ENCODE data around the gene ZNF80. TPM values are rescaled to one million over a fixed set of nuclear protein-coding genes. Genes with fewer than 3 reads are reported as not detected.

The ZNF80 gene
- total RNA-seq, 1 donor from 2014 or later = not detected

DNA sequence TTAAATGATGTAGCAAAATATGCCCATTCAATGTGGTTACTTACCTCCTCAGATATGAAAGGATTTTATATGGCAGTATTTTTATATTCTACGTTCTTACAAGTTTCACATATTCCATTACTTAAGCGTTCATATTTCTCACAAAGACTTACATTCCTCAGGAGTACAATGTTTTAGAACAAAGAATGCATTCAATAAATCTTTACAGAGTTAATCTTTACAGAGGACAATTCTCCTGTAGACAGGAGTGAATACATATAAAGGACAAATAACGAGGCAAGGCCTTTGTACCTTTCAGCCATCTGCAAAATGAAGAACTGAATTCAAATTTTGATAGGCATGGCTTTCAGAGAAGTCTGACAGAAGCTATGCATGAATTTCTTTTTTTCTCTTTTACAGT is 1.9 kb downstream of the ZNF80 start:
- TF ChIP-seq, protein P1, sequence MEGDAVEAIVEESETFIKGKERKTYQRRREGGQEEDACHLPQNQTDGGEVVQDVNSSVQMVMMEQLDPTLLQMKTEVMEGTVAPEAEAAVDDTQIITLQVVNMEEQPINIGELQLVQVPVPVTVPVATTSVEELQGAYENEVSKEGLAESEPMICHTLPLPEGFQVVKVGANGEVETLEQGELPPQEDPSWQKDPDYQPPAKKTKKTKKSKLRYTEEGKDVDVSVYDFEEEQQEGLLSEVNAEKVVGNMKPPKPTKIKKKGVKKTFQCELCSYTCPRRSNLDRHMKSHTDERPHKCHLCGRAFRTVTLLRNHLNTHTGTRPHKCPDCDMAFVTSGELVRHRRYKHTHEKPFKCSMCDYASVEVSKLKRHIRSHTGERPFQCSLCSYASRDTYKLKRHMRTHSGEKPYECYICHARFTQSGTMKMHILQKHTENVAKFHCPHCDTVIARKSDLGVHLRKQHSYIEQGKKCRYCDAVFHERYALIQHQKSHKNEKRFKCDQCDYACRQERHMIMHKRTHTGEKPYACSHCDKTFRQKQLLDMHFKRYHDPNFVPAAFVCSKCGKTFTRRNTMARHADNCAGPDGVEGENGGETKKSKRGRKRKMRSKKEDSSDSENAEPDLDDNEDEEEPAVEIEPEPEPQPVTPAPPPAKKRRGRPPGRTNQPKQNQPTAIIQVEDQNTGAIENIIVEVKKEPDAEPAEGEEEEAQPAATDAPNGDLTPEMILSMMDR (conservative IDR thresholded peaks at IDR 0.05; ENCODE audit: low read depth, low read length) = no peak
- H3K4me3 ChIP-seq (ENCODE audit: low read depth, low read length) = no peak overlapping the region
- no peak for DNase-seq (ENCODE audit: low read depth)

DNA sequence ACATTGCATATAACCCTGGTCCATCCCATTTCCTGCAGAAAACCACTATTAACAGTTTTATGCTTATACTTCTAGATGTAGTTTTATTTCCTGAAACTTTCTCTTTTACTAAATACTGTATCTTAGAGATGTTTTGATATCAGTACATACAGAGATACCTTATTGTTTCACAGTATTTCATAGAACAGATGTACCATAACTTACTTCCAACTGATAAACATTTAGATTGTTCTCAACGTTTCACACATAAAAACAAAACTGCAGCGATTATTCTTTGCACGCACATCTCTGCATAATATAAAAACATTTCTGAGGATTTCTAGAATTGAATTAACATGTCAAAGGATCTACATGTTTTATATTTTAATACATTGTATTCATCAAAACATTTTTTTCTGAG is 2.6 kb downstream of the ZNF80 start:
- no peak overlapping the region for H3K4me3 ChIP-seq (ENCODE audit: low read depth, low read length)

DNA sequence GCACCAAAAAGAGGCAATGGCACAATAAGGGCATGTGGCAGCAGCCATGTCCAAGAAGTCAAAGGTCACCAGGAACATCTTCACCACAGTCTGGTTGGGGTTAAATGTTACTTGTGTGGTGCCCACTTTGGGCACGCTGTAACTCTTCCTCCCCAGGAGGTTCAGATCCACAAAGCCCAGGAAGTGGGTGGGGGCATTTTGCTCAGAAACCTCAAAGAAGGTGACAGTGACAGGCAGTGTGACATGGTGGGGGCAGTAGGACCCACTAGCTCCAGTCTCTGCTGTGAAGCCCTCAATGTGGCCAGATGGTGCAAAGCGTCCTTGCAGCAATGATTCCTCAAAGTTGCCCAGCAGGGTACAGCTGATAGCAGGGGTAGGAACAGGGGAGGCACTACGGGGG is 5.8 kb downstream of the ZNF80 start:
- no peak for DNase-seq (ENCODE audit: low read depth)
- no peak overlapping the region for H3K4me3 ChIP-seq (ENCODE audit: low read depth, low read length)
- TF ChIP-seq, protein P1 (conservative IDR thresholded peaks at IDR 0.05; ENCODE audit: low read depth, low read length) = no peak

More for the DNA sequence above, 2.6 kb downstream of the ZNF80 start:
- TF ChIP-seq, protein P1 (conservative IDR thresholded peaks at IDR 0.05; ENCODE audit: low read depth, low read length) = no peak
- no peak for DNase-seq (ENCODE audit: low read depth)

DNA sequence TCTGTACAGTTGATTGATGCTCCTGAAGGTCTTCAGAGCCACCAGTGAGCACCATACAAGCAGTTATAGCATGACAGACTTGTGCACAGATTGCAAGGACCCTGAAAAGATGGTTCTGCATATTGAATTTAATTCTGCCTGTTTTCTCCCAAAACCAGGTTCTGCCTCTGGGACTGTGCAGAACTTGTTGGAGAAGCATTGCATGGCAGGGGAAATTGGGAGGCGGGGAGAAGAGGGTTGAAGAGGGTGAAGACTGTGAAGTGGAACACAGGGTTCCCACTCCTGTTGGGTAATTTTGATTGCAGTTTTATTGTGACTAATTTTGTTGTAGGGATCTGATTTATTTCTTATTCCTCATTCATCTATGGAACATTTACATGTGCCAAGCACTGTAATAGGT is 10.3 kb downstream of the ZNF80 start:
- TF ChIP-seq, protein P1 (conservative IDR thresholded peaks at IDR 0.05; ENCODE audit: low read depth, low read length) = no peak
- H3K4me3 ChIP-seq (ENCODE audit: low read depth, low read length) = no peak overlapping the region
- no peak for DNase-seq (ENCODE audit: low read depth)

DNA sequence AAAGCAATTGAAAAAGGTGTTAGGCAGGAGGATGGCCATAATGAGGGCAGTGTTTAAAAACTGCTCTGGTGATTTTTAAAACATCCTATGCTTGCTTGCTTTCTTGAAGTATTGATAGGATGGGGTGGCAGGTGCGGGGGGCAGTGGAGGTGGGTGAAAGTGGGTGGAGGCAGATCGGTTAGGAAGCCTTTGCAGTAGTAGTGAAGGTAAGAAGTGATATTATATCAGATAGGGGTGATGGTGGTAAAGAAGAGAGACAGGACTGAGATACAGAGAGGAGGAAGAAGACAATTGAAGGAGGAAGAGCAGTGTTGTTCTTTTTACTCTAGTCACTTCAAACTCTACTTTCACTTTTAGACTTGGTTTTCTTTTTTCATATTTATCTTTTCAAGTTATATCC is 11.1 kb downstream of the ZNF80 start:
- no peak for DNase-seq (ENCODE audit: low read depth)
- no peak overlapping the region for H3K4me3 ChIP-seq (ENCODE audit: low read depth, low read length)
- TF ChIP-seq, protein P1 (conservative IDR thresholded peaks at IDR 0.05; ENCODE audit: low read depth, low read length) = no peak

DNA sequence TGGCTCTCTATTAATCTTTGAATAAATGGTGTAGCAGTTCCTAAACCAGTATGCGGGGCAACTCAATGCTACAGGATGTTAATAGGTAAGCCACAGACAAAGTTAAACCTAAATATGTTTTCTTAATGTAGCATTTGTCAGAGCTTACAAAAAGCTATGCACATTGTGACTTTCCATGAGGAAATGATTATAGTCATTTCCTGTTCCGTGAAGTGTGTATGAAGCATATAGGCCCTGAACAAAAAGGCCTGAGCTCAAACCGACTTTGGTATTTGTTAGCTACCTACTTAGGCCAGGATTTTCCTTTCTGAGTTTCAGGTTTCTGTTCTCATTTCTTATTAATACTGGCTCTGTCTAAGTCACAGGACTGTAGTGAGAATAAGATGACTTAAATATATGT is 14.2 kb downstream of the ZNF80 start:
- no peak for DNase-seq (ENCODE audit: low read depth)
- TF ChIP-seq, protein P1 (conservative IDR thresholded peaks at IDR 0.05; ENCODE audit: low read depth, low read length) = no peak
- no peak overlapping the region for H3K4me3 ChIP-seq (ENCODE audit: low read depth, low read length)

DNA sequence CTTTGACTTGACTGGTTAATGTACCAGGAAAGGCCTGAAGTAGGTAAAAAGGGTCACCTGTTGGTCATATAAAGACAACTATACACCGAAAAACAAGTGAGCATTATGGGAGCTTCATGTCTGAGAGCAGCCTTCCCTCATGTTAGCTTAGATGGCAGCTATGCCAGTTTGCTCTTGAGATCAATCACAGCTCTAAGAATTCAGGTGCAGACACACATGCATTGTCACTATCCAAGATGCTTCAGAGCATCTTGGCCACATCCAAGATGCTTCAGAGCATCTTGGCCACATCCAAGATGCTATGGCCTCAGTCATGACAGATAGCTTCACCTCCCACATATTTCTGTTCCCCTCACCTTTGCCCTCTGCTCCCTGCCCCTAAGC is 15.5 kb downstream of the ZNF80 start:
- no peak overlapping the region for H3K4me3 ChIP-seq (ENCODE audit: low read depth, low read length)
- TF ChIP-seq, protein P1 (conservative IDR thresholded peaks at IDR 0.05; ENCODE audit: low read depth, low read length) = no peak
- no peak for DNase-seq (ENCODE audit: low read depth)
